Measurements from ENCODE around the gene LIPJ. TPM values are rescaled to one million over a fixed set of nuclear protein-coding genes. Genes with fewer than 3 reads are reported as not detected.

The LIPJ gene
- total RNA-seq, 4 donors from 2014 or later = 0.09 to 0.15 TPM; not detected in 2

DNA sequence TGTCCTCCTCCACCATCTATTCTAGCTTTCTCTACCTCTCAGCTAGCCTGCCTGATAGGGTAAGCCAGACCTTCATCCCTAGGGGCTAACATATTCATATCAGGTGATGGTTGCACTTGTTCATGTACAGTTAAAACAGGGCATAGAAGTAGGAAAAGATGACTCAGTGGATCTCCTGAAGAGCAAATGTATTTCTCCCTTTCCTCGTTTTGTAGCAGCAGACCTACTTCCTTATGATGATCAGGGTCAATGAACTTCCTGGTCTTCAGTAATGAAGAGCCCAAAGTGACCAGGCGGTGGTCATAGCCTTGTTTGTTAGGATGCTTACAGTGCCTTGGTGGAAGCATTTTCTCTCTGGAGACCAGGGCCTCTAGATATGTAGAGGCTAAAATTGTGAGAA is 6.3 kb downstream of the LIPJ start:
- intact Hi-C loops (cut with DNase I; ENCODE audit: low total_unique reads) = no loop called here
- TF ChIP-seq POLR2A (IDR thresholded peaks at IDR 0.05) = no peak
- TF ChIP-seq, protein P1, sequence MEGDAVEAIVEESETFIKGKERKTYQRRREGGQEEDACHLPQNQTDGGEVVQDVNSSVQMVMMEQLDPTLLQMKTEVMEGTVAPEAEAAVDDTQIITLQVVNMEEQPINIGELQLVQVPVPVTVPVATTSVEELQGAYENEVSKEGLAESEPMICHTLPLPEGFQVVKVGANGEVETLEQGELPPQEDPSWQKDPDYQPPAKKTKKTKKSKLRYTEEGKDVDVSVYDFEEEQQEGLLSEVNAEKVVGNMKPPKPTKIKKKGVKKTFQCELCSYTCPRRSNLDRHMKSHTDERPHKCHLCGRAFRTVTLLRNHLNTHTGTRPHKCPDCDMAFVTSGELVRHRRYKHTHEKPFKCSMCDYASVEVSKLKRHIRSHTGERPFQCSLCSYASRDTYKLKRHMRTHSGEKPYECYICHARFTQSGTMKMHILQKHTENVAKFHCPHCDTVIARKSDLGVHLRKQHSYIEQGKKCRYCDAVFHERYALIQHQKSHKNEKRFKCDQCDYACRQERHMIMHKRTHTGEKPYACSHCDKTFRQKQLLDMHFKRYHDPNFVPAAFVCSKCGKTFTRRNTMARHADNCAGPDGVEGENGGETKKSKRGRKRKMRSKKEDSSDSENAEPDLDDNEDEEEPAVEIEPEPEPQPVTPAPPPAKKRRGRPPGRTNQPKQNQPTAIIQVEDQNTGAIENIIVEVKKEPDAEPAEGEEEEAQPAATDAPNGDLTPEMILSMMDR (IDR thresholded peaks at IDR 0.05 in 4 of 5, conservative IDR thresholded peaks at IDR 0.05 in 1 of 5) = no peak
- H3K27ac ChIP-seq = no peak overlapping the region
- H3K9me3 ChIP-seq = no peaks in the 10 kb centered on the region
- in situ Hi-C loops (cut with MboI; ENCODE audit: low sequenced_read_pairs in 4 of 4) = loop anchor here in 1 of 4 donors (25.0 kb wide), 1 partner anchor 219 kb away; the partner anchor contains the start of gene LIPM
- no peak overlapping the region for H3K4me3 ChIP-seq
- ATAC-seq (no peak), DNase-seq (no peak)
- H3K36me3 ChIP-seq = no peaks in the 10 kb centered on the region
- H3K4me1 ChIP-seq = no peaks in the 10 kb centered on the region
- H3K27me3 ChIP-seq = no peaks in the 10 kb centered on the region

DNA sequence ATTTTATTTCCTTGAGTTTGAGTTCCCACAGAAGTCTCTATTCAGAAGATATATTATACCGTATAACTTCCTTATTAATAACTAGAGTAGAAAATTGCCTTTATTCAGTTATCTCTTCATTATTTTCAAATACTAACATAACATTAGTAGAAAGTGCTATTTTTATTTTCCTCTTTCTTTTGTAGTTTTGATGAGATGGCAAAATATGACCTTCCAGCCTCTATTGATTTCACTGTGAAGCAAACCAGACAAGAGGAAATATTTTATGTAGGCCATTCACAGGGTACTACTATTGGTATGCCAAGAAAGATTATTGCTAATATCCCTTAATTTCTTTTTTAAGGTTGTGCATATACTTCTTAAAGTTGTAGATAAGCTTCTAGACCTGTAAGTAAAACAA is 7.9 kb downstream of the LIPJ start:
- H3K36me3 ChIP-seq = no peaks in the 10 kb centered on the region
- no peaks in the 10 kb centered on the region for H3K9me3 ChIP-seq
- DNase-seq (no peak), ATAC-seq (no peak)
- H3K4me3 ChIP-seq = no peak overlapping the region
- no peaks in the 10 kb centered on the region for H3K27me3 ChIP-seq
- no peaks in the 10 kb centered on the region for H3K4me1 ChIP-seq
- TF ChIP-seq, protein P1 (IDR thresholded peaks at IDR 0.05 in 4 of 5, conservative IDR thresholded peaks at IDR 0.05 in 1 of 5) = no peak
- TF ChIP-seq POLR2A (IDR thresholded peaks at IDR 0.05) = no peak
- intact Hi-C loops (cut with DNase I; ENCODE audit: low total_unique reads) = no loop called here
- no peak overlapping the region for H3K27ac ChIP-seq
- in situ Hi-C loops (cut with MboI; ENCODE audit: low sequenced_read_pairs in 4 of 4) = loop anchor here in 1 of 4 donors (25.0 kb wide), 1 partner anchor 218 kb away; the partner anchor contains the start of gene LIPM

DNA sequence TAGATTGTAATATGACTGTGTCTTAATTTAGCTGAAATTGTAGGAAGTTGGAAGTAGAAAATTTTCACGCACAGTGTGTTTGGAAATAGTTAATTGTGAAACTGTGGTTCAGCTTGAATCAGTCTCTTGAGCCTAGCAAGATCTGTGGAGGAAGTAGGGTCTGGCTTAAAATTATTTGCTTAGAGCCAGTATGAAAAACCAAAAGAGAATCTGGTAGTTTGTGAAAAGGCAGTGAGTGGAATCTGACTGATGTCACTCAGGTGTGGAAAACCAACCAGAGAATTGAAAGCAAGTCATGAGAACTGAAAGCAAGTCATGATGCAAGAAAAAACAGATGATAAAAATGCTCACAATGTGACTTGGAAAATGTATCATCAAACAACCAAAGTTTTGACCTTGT is 11.5 kb downstream of the LIPJ start:
- TF ChIP-seq, protein P1 (IDR thresholded peaks at IDR 0.05 in 4 of 5, conservative IDR thresholded peaks at IDR 0.05 in 1 of 5) = no peak
- TF ChIP-seq POLR2A (IDR thresholded peaks at IDR 0.05) = no peak
- Histone ChIP-seq H3K4me3 (no peak overlapping the region), H3K9me3 (no peaks in the 10 kb centered on the region), H3K4me1 (no peaks in the 10 kb centered on the region), H3K36me3 (no peaks in the 10 kb centered on the region), H3K27ac (no peak overlapping the region), H3K27me3 (no peaks in the 10 kb centered on the region)
- no peak for DNase-seq
- in situ Hi-C loops (cut with MboI; ENCODE audit: low sequenced_read_pairs in 4 of 4) = loop anchor here in 1 of 4 donors (25.0 kb wide), 1 partner anchor 214 kb away; the partner anchor contains the start of gene LIPM
- no peak for ATAC-seq
- intact Hi-C loops (cut with DNase I; ENCODE audit: low total_unique reads) = no loop called here

DNA sequence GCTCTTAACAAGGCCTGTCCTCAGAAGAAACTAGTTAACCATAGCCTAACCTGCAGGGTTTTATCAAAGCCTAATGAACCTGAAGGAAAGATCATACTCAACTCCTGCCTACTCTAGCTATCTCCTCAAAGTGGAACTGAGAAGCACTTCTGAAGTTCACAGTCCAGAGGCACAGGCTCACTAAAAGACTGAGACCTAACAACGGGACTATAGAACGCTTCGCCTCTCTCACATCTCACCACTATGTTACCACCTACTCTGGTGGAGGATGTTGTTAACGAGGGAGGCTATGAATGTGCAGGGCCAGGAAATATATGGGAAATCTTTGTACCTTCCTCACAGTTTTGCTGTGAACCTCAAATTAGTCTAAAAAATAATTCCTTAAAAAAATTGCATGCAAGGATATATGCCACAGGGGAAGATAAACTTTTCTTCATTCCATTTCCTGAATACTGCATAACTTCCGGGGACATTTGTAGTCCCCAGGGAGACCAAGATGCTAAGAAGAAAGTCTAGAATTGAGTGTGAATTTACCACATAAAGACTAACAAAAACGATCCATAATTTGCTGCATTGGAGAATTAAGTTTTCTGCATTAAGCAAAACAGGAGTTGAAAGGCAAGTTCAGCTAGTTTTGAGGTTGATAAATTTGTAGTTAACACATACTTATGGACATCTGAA is 21.6 kb downstream of the LIPJ start:
- H3K4me1 ChIP-seq = no peaks in the 10 kb centered on the region
- H3K4me3 ChIP-seq = no peak overlapping the region
- in situ Hi-C loops (cut with MboI; ENCODE audit: low sequenced_read_pairs in 4 of 4) = no loop called here
- H3K9me3 ChIP-seq = no peaks in the 10 kb centered on the region
- no peaks in the 10 kb centered on the region for H3K36me3 ChIP-seq
- no peaks in the 10 kb centered on the region for H3K27me3 ChIP-seq
- no peak overlapping the region for H3K27ac ChIP-seq
- no peak for TF ChIP-seq POLR2A (IDR thresholded peaks at IDR 0.05)
- TF ChIP-seq, protein P1 (IDR thresholded peaks at IDR 0.05 in 4 of 5, conservative IDR thresholded peaks at IDR 0.05 in 1 of 5) = no peak
- DNase-seq = no peak
- no peak for ATAC-seq
- intact Hi-C loops (cut with DNase I; ENCODE audit: low total_unique reads) = no loop called here

Measured in gastrocnemius medialis (tissue), 4 donors.